ENCODE measurements around the gene PRKAG1. TPM values are rescaled to one million over a fixed set of nuclear protein-coding genes. Genes with fewer than 3 reads are reported as not detected.

Gene PRKAG1
- total RNA-seq, 6 donors from 2014 or later: 25.1 to 56.5 (median 42.0) TPM

GRCh38 chr12:48956279-48957140 lies 62.1 kb downstream of the PRKAG1 start:
- peak; percentile 83 to 92 for DNase-seq
- H3K27ac ChIP-seq: peak overlapping the region; percentile 78 to 96 (median 91)
- peaks cover 0 to 33% (median 0%) of the 10 kb centered on the region in 4 donors for H3K36me3 ChIP-seq
- H3K27me3 ChIP-seq: no peaks in the 10 kb centered on the region
- H3K4me1 ChIP-seq: peaks cover 25 to 27% (median 27%) of the 10 kb centered on the region in 4 donors
- ATAC-seq (ENCODE audit: low FRiP score in 2 of 2): peak; percentile 93 to 94
- peak in 2 of 6 experiments; percentile 16 to 23 for TF ChIP-seq CTCF (IDR thresholded peaks at IDR 0.05)
- peak; percentile 53 to 57 for TF ChIP-seq POLR2AphosphoS5 (IDR thresholded peaks at IDR 0.05)
- TF ChIP-seq POLR2A (IDR thresholded peaks at IDR 0.05): peak in 1 of 4 donors; percentile 36
- peak in 3 of 4 donors; percentile 25 to 35 (median 31) for TF ChIP-seq EP300 (IDR thresholded peaks at IDR 0.05)
- H3K9me3 ChIP-seq: no peaks in the 10 kb centered on the region
- WGBS, 2 donors: 0% methylated on average over 27 to 28 of the region's 29 CpGs
- H3K4me3 ChIP-seq: peak overlapping the region; percentile 71 to 100 (median 98)

GRCh38 chr12:48954841-48955501 lies 63.6 kb downstream of the PRKAG1 start:
- Histone ChIP-seq H3K27me3 (no peaks in the 10 kb centered on the region), H3K36me3 (peaks cover 0 to 43% (median 1%) of the 10 kb centered on the region in 4 donors), H3K27ac (peak overlapping the region in 3 of 4 donors; percentile 78 to 96 (median 90)), H3K4me1 (peaks cover 25 to 27% (median 27%) of the 10 kb centered on the region in 4 donors), H3K4me3 (no peak overlapping the region), H3K9me3 (no peaks in the 10 kb centered on the region)
- WGBS, 2 donors: 42 to 46% methylated on average over 3 of the region's 3 CpGs
- ATAC-seq (ENCODE audit: low FRiP score in 2 of 2) (no peak), DNase-seq (peak in 1 of 2 donors; percentile 38)
- no peak for TF ChIP-seq EP300 (IDR thresholded peaks at IDR 0.05)
- no peak for TF ChIP-seq CTCF (IDR thresholded peaks at IDR 0.05)
- no peak for TF ChIP-seq POLR2AphosphoS5 (IDR thresholded peaks at IDR 0.05)
- TF ChIP-seq POLR2A (IDR thresholded peaks at IDR 0.05): no peak

GRCh38 chr12:48954061-48954460 lies 64.5 kb downstream of the PRKAG1 start:
- Histone ChIP-seq H3K27me3 (no peaks in the 10 kb centered on the region), H3K27ac (no peak overlapping the region), H3K4me1 (peaks cover 25 to 27% (median 27%) of the 10 kb centered on the region in 4 donors), H3K4me3 (no peak overlapping the region), H3K36me3 (peaks cover 0 to 48% (median 5%) of the 10 kb centered on the region in 4 donors), H3K9me3 (no peaks in the 10 kb centered on the region)
- DNase-seq (no peak), ATAC-seq (ENCODE audit: low FRiP score in 2 of 2) (no peak)
- no peak for TF ChIP-seq EP300 (IDR thresholded peaks at IDR 0.05)
- no peak for TF ChIP-seq POLR2A (IDR thresholded peaks at IDR 0.05)
- no peak for TF ChIP-seq POLR2AphosphoS5 (IDR thresholded peaks at IDR 0.05)
- WGBS, 2 donors: 97 to 98% methylated on average over 3 of the region's 3 CpGs

GRCh38 chr12:48952691-48953090 lies 65.9 kb downstream of the PRKAG1 start:
- Histone ChIP-seq H3K27me3 (no peaks in the 10 kb centered on the region), H3K4me3 (no peak overlapping the region), H3K27ac (no peak overlapping the region), H3K4me1 (peaks cover 19 to 24% (median 21%) of the 10 kb centered on the region in 4 donors), H3K36me3 (peaks cover 0 to 48% (median 5%) of the 10 kb centered on the region in 4 donors), H3K9me3 (no peaks in the 10 kb centered on the region)
- TF ChIP-seq EP300 (IDR thresholded peaks at IDR 0.05) (no peak), POLR2A (IDR thresholded peaks at IDR 0.05) (no peak), POLR2AphosphoS5 (IDR thresholded peaks at IDR 0.05) (no peak), CTCF (IDR thresholded peaks at IDR 0.05) (no peak)
- WGBS, 2 donors: 86 to 93% methylated on average over 4 of the region's 4 CpGs
- no peak for DNase-seq
- no peak for ATAC-seq (ENCODE audit: low FRiP score in 2 of 2)

Small RNA genes within 50 kb of the gene (small RNA-seq; reads per million reads assigned to genes)
- 0 reads per million in 4 donors for gene RNU6-940P

Other genes with a start within 250 kb of the PRKAG1 start
- 100 to 1,000 TPM in 1 of 6 donors, 10 to 100 TPM in 5; 26.0 to 113 (median 35.1) TPM for gene ADCY6, start 229.7 kb downstream of the PRKAG1 start, total RNA-seq
- 10 to 100 TPM in 5 of 6 donors, 1 to 10 TPM in 1; 9.1 to 21.2 (median 14.3) TPM for gene CACNB3, start 200.3 kb downstream of the PRKAG1 start, total RNA-seq
- 100 to 1,000 TPM in 1 of 6 donors, 10 to 100 TPM in 5; 64.5 to 163 (median 81.8) TPM for gene DDX23, start 166.6 kb downstream of the PRKAG1 start, total RNA-seq
- gene RND1, start 152.9 kb downstream of the PRKAG1 start, total RNA-seq: 10 to 100 TPM in 4 of 6 donors, 1 to 10 TPM in 2; 7.2 to 23.0 (median 14.2) TPM
- 10 to 100 TPM in 5 of 6 donors, 1 to 10 TPM in 1; 9.4 to 31.9 (median 19.3) TPM for gene FKBP11, start 93.3 kb downstream of the PRKAG1 start, total RNA-seq
- 100 to 1,000 TPM in 3 of 6 donors, 10 to 100 TPM in 3; 67.4 to 178 (median 99.2) TPM for gene ARF3, start 61.3 kb downstream of the PRKAG1 start, total RNA-seq
- gene WNT10B, start 47.0 kb downstream of the PRKAG1 start, total RNA-seq: 1 to 10 TPM in 1 of 6 donors, under 1 TPM in 2, not detected in 3; 0.69 to 2.2 (median 0.74) TPM
- gene WNT1, start 40.5 kb downstream of the PRKAG1 start, total RNA-seq: under 1 TPM in 1 of 6 donors, not detected in 5; 0.34 TPM
- gene DDN, start 19.4 kb downstream of the PRKAG1 start, total RNA-seq: under 1 TPM in 4 of 6 donors, not detected in 2; 0.13 to 0.30 (median 0.18) TPM
- gene KMT2D, start 42.0 kb upstream of the PRKAG1 start, total RNA-seq: 100 to 1,000 TPM in 5 of 6 donors, 10 to 100 TPM in 1; 91.5 to 250 (median 112) TPM
- 1 to 10 TPM in 2 of 6 donors, under 1 TPM in 2, not detected in 2; 0.97 to 1.4 (median 1.2) TPM for gene RHEBL1, start 51.2 kb upstream of the PRKAG1 start, total RNA-seq
- gene DHH, start 76.0 kb upstream of the PRKAG1 start, total RNA-seq: 1 to 10 TPM in 2 of 6 donors, under 1 TPM in 3, not detected in 1; 0.39 to 3.1 (median 0.76) TPM
- 100 to 1,000 TPM in 1 of 6 donors, 10 to 100 TPM in 5; 20.4 to 108 (median 57.7) TPM for gene LMBR1L, start 92.1 kb upstream of the PRKAG1 start, total RNA-seq
- 100 to 1,000 TPM in 5 of 6 donors, 10 to 100 TPM in 1; 87.0 to 764 (median 397) TPM for gene TUBA1B, start 112.6 kb upstream of the PRKAG1 start, total RNA-seq
- 100 to 1,000 TPM in 3 of 6 donors, 10 to 100 TPM in 3; 54.2 to 191 (median 122) TPM for gene TUBA1A, start 170.3 kb upstream of the PRKAG1 start, total RNA-seq
- gene TUBA1C, start 246.3 kb upstream of the PRKAG1 start, total RNA-seq: 100 to 1,000 TPM in 4 of 6 donors, 10 to 100 TPM in 2; 50.3 to 375 (median 108) TPM